Epithelial cell of esophagus (primary cell): ENCODE results near the gene CNTF.

Experiments
- DNase-seq: peaks from one replicate; pipeline ENCODE4 v3.0.0; 2010; ENCODE audit warnings: low read depth
- H3K4me3 ChIP-seq: 2 replicates; pipeline ENCODE4 v1.5.1; 2011; ENCODE audit warnings: mild to moderate bottlenecking, low read length, control low read depth
- TF ChIP-seq, protein P1 (sequence below): IDR thresholded peaks from 2 replicates; pipeline ENCODE4 v1.5.1; 2011; ENCODE audit warnings: low read depth, mild to moderate bottlenecking, low read length, control low read depth, inconsistent platforms; ENCODE audit not compliant: insufficient read depth; ENCODE audit errors: missing control alignments

Gene CNTF

DNA sequence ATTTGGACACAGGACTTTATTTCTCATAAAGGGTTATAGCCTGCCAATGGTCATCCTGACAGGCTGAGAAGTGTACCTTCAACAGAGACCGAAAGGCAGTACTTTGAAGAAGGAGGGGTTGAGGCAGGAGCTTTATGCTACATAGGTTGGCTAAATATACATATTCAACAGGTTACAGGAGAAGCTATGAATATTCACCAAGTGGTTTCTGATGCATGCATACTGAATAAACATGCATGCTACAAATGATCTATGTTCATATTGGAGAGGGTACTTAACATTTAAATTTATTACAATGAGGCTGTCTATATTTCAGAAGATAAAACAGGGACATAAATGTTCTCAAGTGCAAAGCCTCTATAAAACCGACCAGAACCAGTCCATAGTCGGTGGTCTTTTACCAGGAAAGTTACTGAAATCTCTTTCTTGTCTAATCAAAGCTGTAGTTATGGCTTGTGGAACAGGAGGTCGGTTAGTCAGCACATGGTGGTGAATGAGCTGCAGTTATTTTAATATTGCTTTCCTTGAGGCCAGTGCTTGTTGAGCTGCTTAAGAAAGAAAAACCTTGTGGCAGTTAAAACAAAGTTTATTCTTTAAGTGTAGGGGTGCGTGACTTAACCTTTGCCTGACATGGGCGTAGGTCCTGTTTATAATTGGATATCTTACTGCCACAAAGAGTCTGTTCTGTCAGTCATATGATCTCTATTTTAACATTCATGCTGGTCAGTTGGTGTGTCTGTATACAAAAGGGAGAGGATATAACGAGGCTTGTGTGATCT is 19.5 kb downstream of the CNTF start:
- TF ChIP-seq, protein P1, sequence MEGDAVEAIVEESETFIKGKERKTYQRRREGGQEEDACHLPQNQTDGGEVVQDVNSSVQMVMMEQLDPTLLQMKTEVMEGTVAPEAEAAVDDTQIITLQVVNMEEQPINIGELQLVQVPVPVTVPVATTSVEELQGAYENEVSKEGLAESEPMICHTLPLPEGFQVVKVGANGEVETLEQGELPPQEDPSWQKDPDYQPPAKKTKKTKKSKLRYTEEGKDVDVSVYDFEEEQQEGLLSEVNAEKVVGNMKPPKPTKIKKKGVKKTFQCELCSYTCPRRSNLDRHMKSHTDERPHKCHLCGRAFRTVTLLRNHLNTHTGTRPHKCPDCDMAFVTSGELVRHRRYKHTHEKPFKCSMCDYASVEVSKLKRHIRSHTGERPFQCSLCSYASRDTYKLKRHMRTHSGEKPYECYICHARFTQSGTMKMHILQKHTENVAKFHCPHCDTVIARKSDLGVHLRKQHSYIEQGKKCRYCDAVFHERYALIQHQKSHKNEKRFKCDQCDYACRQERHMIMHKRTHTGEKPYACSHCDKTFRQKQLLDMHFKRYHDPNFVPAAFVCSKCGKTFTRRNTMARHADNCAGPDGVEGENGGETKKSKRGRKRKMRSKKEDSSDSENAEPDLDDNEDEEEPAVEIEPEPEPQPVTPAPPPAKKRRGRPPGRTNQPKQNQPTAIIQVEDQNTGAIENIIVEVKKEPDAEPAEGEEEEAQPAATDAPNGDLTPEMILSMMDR, result no peak
- no peak overlapping the region for H3K4me3 ChIP-seq
- no peak for DNase-seq

DNA sequence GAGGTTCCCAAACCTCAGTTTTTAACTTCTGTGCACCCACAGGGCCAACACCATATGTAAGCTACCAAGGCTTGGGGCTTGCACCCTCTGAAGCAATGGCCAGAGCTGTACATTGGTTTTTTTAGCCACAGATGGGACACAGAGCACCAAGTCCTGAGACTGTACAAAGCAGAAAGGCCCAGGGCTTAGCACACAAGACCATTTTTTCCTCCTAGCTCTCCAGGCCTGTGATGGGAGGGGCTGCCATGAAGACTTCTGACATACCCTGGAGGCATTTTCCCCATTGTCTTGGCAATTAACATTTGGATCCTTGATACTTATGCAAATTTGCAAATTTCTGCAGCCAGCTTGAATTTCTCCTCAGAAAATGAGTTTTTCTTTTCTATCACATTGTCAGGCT is 23.4 kb downstream of the CNTF start:
- no peak for DNase-seq
- TF ChIP-seq, protein P1, result no peak
- H3K4me3 ChIP-seq, result no peak overlapping the region

DNA sequence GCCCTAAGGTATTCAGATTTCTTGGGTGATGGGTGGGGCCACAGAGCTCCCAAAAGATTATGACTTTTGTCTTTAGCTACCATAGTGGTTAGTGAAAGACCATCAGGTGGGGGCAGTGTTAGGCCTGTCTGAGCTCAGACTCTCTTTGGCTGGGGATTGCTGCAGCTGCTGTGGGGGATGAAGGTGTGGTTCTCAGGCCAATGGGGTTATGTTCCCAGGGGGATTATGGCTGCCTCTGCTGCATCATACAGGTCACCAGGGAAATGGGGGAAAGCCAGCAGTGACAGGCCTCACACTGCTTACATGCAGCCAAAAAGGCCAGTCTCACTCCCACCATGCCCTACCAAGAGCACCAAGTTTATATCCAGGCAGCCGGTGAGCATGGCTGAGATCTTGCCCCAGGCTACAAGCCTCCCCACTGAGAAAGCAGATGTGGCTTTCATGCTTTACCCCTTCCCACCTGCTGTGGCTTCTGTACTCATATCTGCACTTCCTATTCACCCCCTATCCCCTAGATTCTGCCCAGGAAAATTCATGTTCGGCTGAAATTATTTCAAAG is 24.8 kb downstream of the CNTF start:
- TF ChIP-seq, protein P1, result no peak
- DNase-seq, result no peak
- H3K4me3 ChIP-seq, result no peak overlapping the region

GRCh38 chr11:58647866-58648265 is 25.4 kb downstream of the CNTF start:
- TF ChIP-seq, protein P1, result no peak
- no peak for DNase-seq
- H3K4me3 ChIP-seq, result no peak overlapping the region

DNA sequence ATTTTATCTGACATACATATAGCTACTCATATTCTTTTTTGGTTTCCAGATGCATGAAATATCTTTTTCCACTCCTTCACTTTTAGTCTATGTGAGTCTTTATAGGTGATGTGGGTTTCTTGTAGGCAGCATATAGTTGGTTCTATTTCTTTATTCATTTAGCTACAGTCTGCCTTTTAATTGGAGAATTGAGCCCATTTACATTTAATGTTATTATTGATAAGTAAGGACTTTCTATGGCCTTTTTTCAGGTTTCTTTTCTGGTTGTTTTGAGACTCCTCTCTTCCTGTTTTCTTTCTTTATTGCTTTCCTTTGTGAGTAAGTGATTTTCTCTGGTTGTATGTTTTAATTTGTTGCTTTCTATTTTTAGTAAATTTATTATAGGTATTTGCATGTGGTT is 27.2 kb downstream of the CNTF start:
- no peak overlapping the region for H3K4me3 ChIP-seq
- DNase-seq, result no peak
- TF ChIP-seq, protein P1, result no peak

- H3K4me3 ChIP-seq, result no peak overlapping the region
- no peak for DNase-seq
- TF ChIP-seq, protein P1, result no peak
These were observed 28.0 kb downstream of the CNTF start for GRCh38 chr11:58650496-58650895.
